ENCODE measurements around the gene LYPD5. TPM values are rescaled to one million over a fixed set of nuclear protein-coding genes. Genes with fewer than 3 reads are reported as not detected.
"Not testable (repeated sequence)": the region's sequence is repeated elsewhere in the genome, so short reads cannot be mapped to it uniquely, and the experiment has no call there.

LYPD5 gene
- total RNA-seq, 1 donor: 0.72 TPM

GRCh38 chr19:43778651-43779050, 23.6 kb downstream of the LYPD5 start:
- no peak overlapping the region for H3K4me3 ChIP-seq (ENCODE audit: low read depth, low read length)
- no peak for TF ChIP-seq CTCF (IDR thresholded peaks at IDR 0.05; ENCODE audit: insufficient read depth, low read length)
- DNase-seq (ENCODE audit: low read depth): no peak

- no peak overlapping the region for H3K4me3 ChIP-seq (ENCODE audit: low read depth, low read length)
- DNase-seq (ENCODE audit: low read depth): no peak
- no peak for TF ChIP-seq CTCF (IDR thresholded peaks at IDR 0.05; ENCODE audit: insufficient read depth, low read length)
Measured at GRCh38 chr19:43777163-43777695, 25.0 kb downstream of the LYPD5 start.

GRCh38 chr19:43776286-43776685, 26.0 kb downstream of the LYPD5 start:
- no peak for TF ChIP-seq CTCF (IDR thresholded peaks at IDR 0.05; ENCODE audit: insufficient read depth, low read length)
- H3K4me3 ChIP-seq (ENCODE audit: low read depth, low read length): no peak overlapping the region
- no peak for DNase-seq (ENCODE audit: low read depth)

- DNase-seq (ENCODE audit: low read depth): no peak
- H3K4me3 ChIP-seq (ENCODE audit: low read depth, low read length): no peak overlapping the region
- no peak for TF ChIP-seq CTCF (IDR thresholded peaks at IDR 0.05; ENCODE audit: insufficient read depth, low read length)
Measured at GRCh38 chr19:43775299-43775890, 26.9 kb downstream of the LYPD5 start.

DNA sequence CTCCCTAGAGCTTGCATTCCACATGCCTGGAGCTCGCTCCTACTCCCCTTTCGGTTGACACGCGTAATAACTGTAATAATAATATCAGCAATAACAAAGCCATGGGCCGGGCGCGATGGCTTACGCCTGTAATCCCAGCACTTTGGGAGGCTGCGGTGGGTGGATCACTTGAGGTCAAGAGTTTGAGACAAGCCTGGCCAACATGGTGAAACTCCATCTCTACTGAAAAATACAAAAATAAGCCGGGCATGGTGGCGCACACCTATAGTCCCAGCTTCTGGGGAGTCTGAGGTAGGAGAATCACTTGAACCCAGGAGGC, 27.3 kb downstream of the LYPD5 start:
- DNase-seq (ENCODE audit: low read depth): peak; percentile 55
- H3K4me3 ChIP-seq (ENCODE audit: low read depth, low read length): not testable (repeated sequence)

GRCh38 chr19:43774103-43774939, 27.9 kb downstream of the LYPD5 start:
- H3K4me3 ChIP-seq (ENCODE audit: low read depth, low read length): no peak overlapping the region
- TF ChIP-seq CTCF (IDR thresholded peaks at IDR 0.05; ENCODE audit: insufficient read depth, low read length): peak; percentile 59

DNA sequence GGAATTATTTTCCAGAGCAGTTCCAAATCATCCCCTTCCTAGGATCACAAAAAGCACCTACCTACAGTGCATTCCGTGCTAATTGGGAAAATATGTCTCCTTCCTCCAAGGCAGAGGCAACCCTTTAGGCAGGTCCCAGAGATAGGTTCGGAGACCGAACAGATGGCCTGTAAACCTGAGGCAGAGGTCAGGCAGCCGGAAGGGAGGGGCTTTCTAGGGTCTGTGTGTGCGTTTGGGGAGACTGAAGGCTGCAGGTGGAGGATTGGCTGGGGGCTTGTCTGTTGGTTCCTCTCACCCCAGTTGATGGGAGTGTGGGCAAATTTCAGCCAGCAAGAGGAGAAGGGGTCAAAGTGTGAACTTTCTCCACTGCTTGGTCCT, 28.5 kb downstream of the LYPD5 start:
- no peak for TF ChIP-seq CTCF (IDR thresholded peaks at IDR 0.05; ENCODE audit: insufficient read depth, low read length)
- H3K4me3 ChIP-seq (ENCODE audit: low read depth, low read length): no peak overlapping the region
- no peak for DNase-seq (ENCODE audit: low read depth)

More at GRCh38 chr19:43774103-43774939, 27.9 kb downstream of the LYPD5 start:
- peak; percentile 58 for DNase-seq (ENCODE audit: low read depth)
